HCT116 (cell line): ENCODE results near the gene TMEM235. TPM values are rescaled to one million over a fixed set of nuclear protein-coding genes. Genes with fewer than 3 reads are reported as not detected.
"Not testable (repeated sequence)": the region's sequence is repeated elsewhere in the genome, so short reads cannot be mapped to it uniquely, and the experiment has no call there.

Experiments
- ATAC-seq: fragments of 200-7000 bp; cut with Tn5 transposase; 2 replicates; pipeline ENCODE4 v1.9.1; 2020; ENCODE audit warnings: mild to moderate bottlenecking, moderate library complexity
- BruUV-seq: library from RNA; stranded (reverse); fragments of 400-500 nt; replicated peaks from 2 replicates; lab custom pipeline; 2021; lab: Mats Ljungman, UMichigan
- CTCF ChIA-PET: fragments of 300-600 bp; sonication (Branson Sonifier 250); formaldehyde crosslinking; loops from one replicate; lab custom pipeline; 2021; ENCODE audit warnings: antibody characterized with exemption; lab: Charles Lee
- POLR2A ChIA-PET: fragments of 300-600, 350-600 bp; sonication (Branson Sonifier 250); formaldehyde crosslinking; loops from one replicate; lab custom pipeline; 2021; ENCODE audit warnings: antibody characterized with exemption; lab: Charles Lee
- RAD21 ChIA-PET, 2 experiments: fragments of 300-600 bp; sonication (Branson Sonifier 250); formaldehyde crosslinking; loops; one replicate each; lab custom pipeline; 2023; ENCODE audit warnings: low total read pairs in 2 of 2; ENCODE audit not compliant: uncharacterized antibody in 2 of 2, unreplicated experiment in 2 of 2, low non-redundant PET in 1 of 2; lab: Charles Lee
- DNase-seq: peaks from one replicate; pipeline ENCODE4 v3.0.0-alpha.2; 2010; ENCODE audit warnings: low read depth, low spot score
- H2AFZ ChIP-seq: fragments of 200-600 bp; shearing (Covaris generic), sonication (generic); 2 replicates; pipeline ENCODE4 v1.6.1; 2017; ENCODE audit warnings: low read depth, mixed run types, mixed read lengths, antibody characterized with exemption, low read length; ENCODE audit not compliant: poor library complexity, severe bottlenecking
- H3K27ac ChIP-seq: 2 replicates; pipeline ENCODE4 v1.5.1; 2012; ENCODE audit warnings: low read depth, low read length
- H3K27me3 ChIP-seq: fragments of 200-600 bp; sonication (generic); 2 replicates; pipeline ENCODE4 v1.6.1; 2016; ENCODE audit warnings: mixed run types, low read length, mixed read lengths; ENCODE audit not compliant: insufficient read depth
- H3K36me3 ChIP-seq, 2 experiments: fragments of 200-500 bp in 1 of 2; fragments of 200-600 bp in 1 of 2; sonication (Bioruptor generic) in 1 of 2; sonication (generic) in 1 of 2; 2 replicates each; pipeline versions ENCODE4 v1.5.1 to v1.6.1; 2014 to 2016; ENCODE audit warnings: low read length in 2 of 2, inconsistent platforms in 1 of 2, mixed read lengths in 1 of 2, mixed run types in 1 of 2; ENCODE audit not compliant: insufficient read depth in 2 of 2, control insufficient read depth in 1 of 2
- H3K4me1 ChIP-seq, 2 experiments: fragments of 200-600 bp in 1 of 2; sonication (generic) in 1 of 2; 2 replicates each; pipeline versions ENCODE4 v1.5.1 to v1.6.1; 2012 to 2017; ENCODE audit warnings: low read length in 2 of 2, inconsistent platforms in 1 of 2, mild to moderate bottlenecking in 1 of 2, mixed read lengths in 1 of 2, mixed run types in 1 of 2, moderate library complexity in 1 of 2; ENCODE audit not compliant: insufficient read depth in 2 of 2, control insufficient read depth in 1 of 2
- H3K4me2 ChIP-seq: fragments of 200-600 bp; sonication (generic); 2 replicates; pipeline ENCODE4 v1.6.1; 2017; ENCODE audit warnings: mixed run types, low read length, mixed read lengths
- H3K4me3 ChIP-seq, 2 experiments: fragments of 200-600 bp in 1 of 2; sonication (generic) in 1 of 2; replicated peaks in 1 of 2; 2 replicates each; pipeline ENCODE4 v1.5.1; 2011 to 2016; ENCODE audit warnings: low read length in 2 of 2, control low read depth in 1 of 2, low read depth in 1 of 2, mild to moderate bottlenecking in 1 of 2, mixed read lengths in 1 of 2, mixed run types in 1 of 2
- H3K79me2 ChIP-seq: fragments of 200-600 bp; sonication (generic); 2 replicates; pipeline ENCODE4 v1.6.1; 2017; ENCODE audit warnings: mild to moderate bottlenecking, mixed run types, low read length, moderate library complexity, mixed read lengths; ENCODE audit not compliant: insufficient read depth
- H3K9ac ChIP-seq: fragments of 200-600 bp; sonication (generic); 2 replicates; pipeline ENCODE4 v1.6.1; 2016; ENCODE audit warnings: low read length, mixed read lengths
- H3K9me2 ChIP-seq: fragments of 200-600 bp; sonication (generic), shearing (Covaris generic); 2 replicates; pipeline ENCODE4 v1.6.1; 2017; ENCODE audit warnings: mixed run types, mild to moderate bottlenecking, moderate library complexity; ENCODE audit not compliant: insufficient read depth
- H3K9me3 ChIP-seq, 2 experiments: fragments of 200-500 bp in 1 of 2; fragments of 200-600 bp in 1 of 2; sonication (Bioruptor generic) in 1 of 2; sonication (generic) in 1 of 2; 2 replicates each; pipeline ENCODE4 v1.6.1; 2014 to 2017; ENCODE audit warnings: low read length in 2 of 2, mixed read lengths in 2 of 2, inconsistent platforms in 1 of 2, low read depth in 1 of 2, mild to moderate bottlenecking in 1 of 2, mixed run types in 1 of 2, moderate library complexity in 1 of 2; ENCODE audit not compliant: control insufficient read depth in 1 of 2, insufficient read depth in 1 of 2
- H4K20me1 ChIP-seq: fragments of 200-600 bp; sonication (generic), shearing (Covaris generic); 2 replicates; pipeline ENCODE4 v1.6.1; 2017; ENCODE audit warnings: mixed run types, mild to moderate bottlenecking, moderate library complexity; ENCODE audit not compliant: insufficient read depth
- SP1 ChIP-seq: IDR thresholded peaks from 2 replicates; pipeline ENCODE4 v1.6.1; 2012; ENCODE audit warnings: low read depth
- intact Hi-C: fragments of 100-400 bp; cut with micrococcal nuclease; formaldehyde crosslinking; loops from 2 replicates; pipeline ENCODE4 v1.10.0; 2022
- total RNA-seq: library from RNA; stranded (reverse); gene quantifications from one replicate; pipeline ENCODE4 v1.2.1, GENCODE V29; 2021; ENCODE audit not compliant: unreplicated experiment

Gene TMEM235
- total RNA-seq, 1 experiment from 2014 or later: not detected

GRCh38 chr17:78235022-78235421, 3.6 kb downstream of the TMEM235 start:
- H3K36me3 ChIP-seq, H3K9me2 ChIP-seq, ATAC-seq, H3K9me3 ChIP-seq, H3K9ac ChIP-seq, intact Hi-C loops, H3K4me1 ChIP-seq, H3K4me2 ChIP-seq, H2AFZ ChIP-seq, H3K27ac ChIP-seq, H3K27me3 ChIP-seq, POLR2A ChIA-PET, DNase-seq, H3K4me3 ChIP-seq, H3K79me2 ChIP-seq, RAD21 ChIA-PET, BruUV-seq, H4K20me1 ChIP-seq: not testable (repeated sequence)
- CTCF ChIA-PET: interaction anchor here (0.9 kb wide), 1 partner anchor 16 kb away, joined by 3 read pairs; no protein-coding TSS in a partner anchor

DNA sequence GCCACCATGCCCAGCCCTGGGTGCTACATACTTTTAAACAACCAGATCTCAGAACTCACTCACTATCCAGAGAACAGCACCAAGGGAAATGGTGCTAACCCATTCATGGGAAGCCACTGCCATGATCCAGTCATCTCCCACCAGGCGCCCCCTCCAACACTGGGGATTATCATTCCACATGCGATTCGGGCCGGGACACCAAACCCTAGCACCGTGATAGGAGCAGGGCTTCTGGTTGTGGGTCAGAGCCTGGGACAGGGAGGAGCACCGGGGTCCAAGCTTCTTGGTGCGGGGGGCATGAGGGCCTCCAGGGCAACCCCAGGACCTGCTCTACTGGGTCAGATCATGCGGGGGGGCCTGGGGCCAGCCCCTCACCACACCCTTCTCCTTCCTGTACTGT, 4.5 kb downstream of the TMEM235 start:
- RAD21 ChIA-PET: no interaction called here
- H4K20me1 ChIP-seq: no peaks in the 10 kb centered on the region
- BruUV-seq: no TSS peak
- H3K9me2 ChIP-seq: no peaks in the 10 kb centered on the region
- no peaks in the 10 kb centered on the region for H3K9me3 ChIP-seq
- no peaks in the 10 kb centered on the region for H3K27me3 ChIP-seq
- no peak overlapping the region for H3K27ac ChIP-seq
- intact Hi-C loops: no loop called here
- no peak overlapping the region for H3K4me2 ChIP-seq
- POLR2A ChIA-PET: no interaction called here
- TF ChIP-seq SP1: no peak
- TF ChIP-seq, all 23 proteins: peak for 0
- CTCF ChIA-PET: interaction anchor here (0.5 kb wide), 1 partner anchor 94 kb away, joined by 4 read pairs; no protein-coding TSS in a partner anchor
- H2AFZ ChIP-seq: no peak overlapping the region
- H3K9ac ChIP-seq: no peak overlapping the region
- ATAC-seq: no peak
- H3K4me1 ChIP-seq: no peaks in the 10 kb centered on the region
- H3K4me3 ChIP-seq: no peak overlapping the region
- DNase-seq: no peak
- no peaks in the 10 kb centered on the region for H3K36me3 ChIP-seq
- no peaks in the 10 kb centered on the region for H3K79me2 ChIP-seq
